ENCODE measurements around the gene AP2A1. TPM values are rescaled to one million over a fixed set of nuclear protein-coding genes. Genes with fewer than 3 reads are reported as not detected.

AP2A1 gene
- total RNA-seq, 1 donor, result 92.0 TPM

- H3K4me3 ChIP-seq (ENCODE audit: low read depth, low read length), result no peak overlapping the region
- DNase-seq (ENCODE audit: low read depth), result no peak
- no peak for TF ChIP-seq CTCF (IDR thresholded peaks at IDR 0.05; ENCODE audit: insufficient read depth, low read depth, low read length)
Observed at GRCh38 chr19:49764341-49764740, 2.5 kb upstream of the AP2A1 start.

DNA sequence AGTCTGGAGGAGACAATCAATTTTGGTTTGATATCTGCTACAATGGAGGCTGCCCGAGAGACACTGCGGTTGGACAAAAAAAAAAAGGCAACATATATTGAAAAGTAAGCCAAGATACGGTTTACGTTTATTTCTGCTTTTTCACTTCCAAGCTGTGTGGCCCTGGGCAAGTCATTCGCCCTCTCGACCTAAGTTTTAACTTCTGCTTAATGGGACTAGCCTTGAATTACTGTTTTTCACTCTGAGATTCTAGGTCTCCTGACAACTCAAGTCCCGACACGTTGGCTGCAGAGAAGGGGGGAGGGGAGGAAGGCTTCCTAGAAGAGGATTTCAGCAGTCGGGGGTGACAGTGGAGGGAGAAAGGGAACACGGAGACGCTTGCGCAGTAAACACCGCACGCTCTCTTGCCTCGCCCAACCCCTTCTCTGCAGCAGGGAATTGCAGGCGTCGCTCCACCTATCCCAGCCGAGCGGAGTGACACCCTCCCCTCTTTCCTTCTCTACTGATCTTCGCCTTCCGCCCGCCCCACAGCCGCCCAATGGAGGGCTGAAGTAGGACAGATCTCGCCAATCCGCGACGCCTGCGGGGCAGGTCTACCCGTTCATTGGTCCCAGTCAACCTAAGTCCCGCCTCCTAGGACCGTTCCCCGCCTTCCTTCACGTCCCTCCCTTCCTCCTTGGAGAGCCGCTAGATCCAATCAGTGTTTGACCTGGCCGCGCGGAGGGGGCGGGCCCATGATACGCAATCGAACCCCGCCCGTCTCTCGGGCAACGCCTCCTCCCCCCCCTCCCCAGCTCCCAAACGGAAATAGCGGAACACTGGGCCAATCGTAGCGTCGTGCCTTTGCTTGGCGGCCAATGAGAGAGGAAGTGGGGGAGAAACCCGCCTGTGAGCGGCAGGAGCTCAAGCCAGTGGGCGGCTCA lies 533 bp upstream of the AP2A1 start:
- no peak for TF ChIP-seq CTCF (IDR thresholded peaks at IDR 0.05; ENCODE audit: insufficient read depth, low read depth, low read length)
- H3K4me3 ChIP-seq (ENCODE audit: low read depth, low read length), result peak overlapping the region; percentile 41
- peak; percentile 100 for DNase-seq (ENCODE audit: low read depth)

- DNase-seq (ENCODE audit: low read depth), result no peak
- no peak for TF ChIP-seq CTCF (IDR thresholded peaks at IDR 0.05; ENCODE audit: insufficient read depth, low read depth, low read length)
Observed at GRCh38 chr19:49767381-49767780, 580 bp downstream of the AP2A1 start.

GRCh38 chr19:49767967-49768581 lies 1.3 kb downstream of the AP2A1 start:
- TF ChIP-seq CTCF (IDR thresholded peaks at IDR 0.05; ENCODE audit: insufficient read depth, low read depth, low read length), result no peak
- H3K4me3 ChIP-seq (ENCODE audit: low read depth, low read length), result peak overlapping the region; percentile 79
- DNase-seq (ENCODE audit: low read depth), result no peak

More at GRCh38 chr19:49767381-49767780, 580 bp downstream of the AP2A1 start:
- peak overlapping the region; percentile 79 for H3K4me3 ChIP-seq (ENCODE audit: low read depth, low read length)

DNA sequence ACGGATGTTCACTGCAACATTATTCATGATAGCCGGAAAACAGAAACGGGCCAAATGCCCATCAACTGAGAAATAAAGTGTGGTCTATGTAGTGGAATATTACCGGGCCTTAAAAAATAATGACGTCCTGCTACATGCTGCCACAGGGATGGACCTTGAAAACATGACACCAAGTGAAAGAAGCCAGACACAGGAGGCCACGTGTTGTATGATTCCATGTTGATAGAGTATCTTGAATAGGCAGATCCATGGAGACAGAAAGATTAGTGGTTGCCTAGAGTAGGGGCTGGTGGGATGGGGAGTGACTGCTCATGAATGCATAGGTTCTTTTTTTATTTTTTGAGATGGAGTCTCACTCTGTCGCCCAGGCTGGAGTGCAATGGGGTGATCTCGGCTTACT lies 3.7 kb downstream of the AP2A1 start:
- no peak for DNase-seq (ENCODE audit: low read depth)
- no peak overlapping the region for H3K4me3 ChIP-seq (ENCODE audit: low read depth, low read length)
- TF ChIP-seq CTCF (IDR thresholded peaks at IDR 0.05; ENCODE audit: insufficient read depth, low read depth, low read length), result no peak

DNA sequence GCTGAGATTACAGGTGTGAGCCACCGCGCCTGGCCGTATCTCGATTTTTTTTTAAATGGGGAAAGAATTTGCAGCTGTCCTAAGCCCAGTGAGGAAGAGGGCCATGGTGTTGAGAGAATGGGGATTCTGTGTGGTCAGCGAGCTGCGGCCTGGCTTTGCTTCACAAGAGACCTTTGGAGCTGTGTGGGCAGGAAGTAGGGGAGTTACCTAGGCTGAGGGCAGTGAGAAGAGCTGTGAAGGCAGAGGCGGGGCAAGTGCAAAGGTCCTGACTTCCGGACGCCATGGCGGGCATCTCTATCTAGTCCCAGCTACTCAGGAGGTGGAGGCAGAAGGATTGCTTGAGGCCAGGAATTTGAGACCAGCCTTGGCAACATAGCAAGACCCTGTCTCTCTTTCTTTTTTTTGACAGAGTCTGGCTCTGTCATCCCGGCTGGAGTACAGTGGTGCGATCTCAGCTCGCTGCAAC lies 4.9 kb downstream of the AP2A1 start:
- DNase-seq (ENCODE audit: low read depth), result no peak
- H3K4me3 ChIP-seq (ENCODE audit: low read depth, low read length), result no peak overlapping the region
- TF ChIP-seq CTCF (IDR thresholded peaks at IDR 0.05; ENCODE audit: insufficient read depth, low read depth, low read length), result no peak
